CMK (cell line): ENCODE measurements around the gene RPS15A.
"Not testable (repeated sequence)": the region's sequence is repeated elsewhere in the genome, so short reads cannot be mapped to it uniquely, and the experiment has no call there.

Experiments
- DNase-seq: peaks from one replicate; pipeline ENCODE4 v3.0.0-alpha.2; 2010; ENCODE audit warnings: low read depth

Gene RPS15A

DNA sequence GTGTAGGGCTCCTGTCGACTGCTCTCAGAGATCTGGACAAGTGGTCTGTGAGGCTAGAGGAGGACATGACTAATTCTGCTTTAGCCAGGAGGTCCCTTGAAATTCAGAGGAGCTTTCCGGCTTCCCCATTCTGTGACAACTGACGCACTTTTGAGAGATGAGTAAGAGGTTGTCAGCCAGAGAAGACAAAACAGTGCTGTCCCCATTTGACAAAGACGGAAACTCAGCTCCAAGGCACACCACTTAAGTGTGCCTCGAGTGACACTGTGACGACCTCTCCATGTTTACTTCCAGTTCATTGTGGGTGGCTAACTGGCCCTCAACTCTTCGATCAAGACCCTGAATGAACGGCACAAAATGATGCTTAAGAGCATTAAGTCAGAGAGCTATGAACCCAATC is 47.3 kb downstream of the RPS15A start:
- DNase-seq: not testable (repeated sequence)

DNA sequence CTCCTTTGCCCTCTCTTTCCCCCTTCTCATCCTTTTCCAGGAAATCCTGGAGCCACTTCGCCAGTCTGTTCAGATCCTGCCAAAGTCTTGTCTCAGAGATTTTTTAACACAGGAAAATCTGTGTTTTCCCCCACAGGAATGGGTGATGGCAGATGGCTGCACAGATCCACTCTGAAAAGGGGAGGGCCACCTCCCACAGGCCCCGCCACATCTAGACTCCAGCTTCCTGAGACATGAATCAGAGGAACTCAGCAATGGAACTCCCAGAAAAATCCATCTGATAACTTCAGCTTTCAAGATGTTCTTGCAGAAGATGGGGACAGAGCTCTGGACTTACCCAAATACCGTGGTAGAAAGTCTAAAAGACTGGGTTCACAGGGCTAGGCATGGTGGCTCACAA is 50.1 kb downstream of the RPS15A start:
- DNase-seq: not testable (repeated sequence)

DNA sequence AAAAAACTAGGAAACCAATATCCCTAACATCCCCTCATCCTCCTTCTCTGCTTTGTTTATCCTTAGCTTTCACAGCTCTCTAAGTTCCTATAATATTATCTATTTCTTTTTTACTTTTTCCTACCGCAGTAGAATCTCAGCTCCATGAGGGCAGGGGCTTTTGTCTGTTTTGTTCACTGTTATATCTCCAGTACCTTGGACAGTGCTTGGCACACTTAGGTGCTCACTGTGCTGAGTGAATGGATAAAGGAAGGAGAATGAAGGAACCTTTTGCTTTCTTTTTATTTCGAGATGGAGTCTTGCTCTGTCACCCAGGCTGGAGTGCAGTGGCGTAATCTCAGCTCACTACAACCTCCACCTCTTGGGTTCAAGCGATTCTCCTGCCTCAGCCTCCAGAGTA is 51.4 kb downstream of the RPS15A start:
- DNase-seq: not testable (repeated sequence)

DNA sequence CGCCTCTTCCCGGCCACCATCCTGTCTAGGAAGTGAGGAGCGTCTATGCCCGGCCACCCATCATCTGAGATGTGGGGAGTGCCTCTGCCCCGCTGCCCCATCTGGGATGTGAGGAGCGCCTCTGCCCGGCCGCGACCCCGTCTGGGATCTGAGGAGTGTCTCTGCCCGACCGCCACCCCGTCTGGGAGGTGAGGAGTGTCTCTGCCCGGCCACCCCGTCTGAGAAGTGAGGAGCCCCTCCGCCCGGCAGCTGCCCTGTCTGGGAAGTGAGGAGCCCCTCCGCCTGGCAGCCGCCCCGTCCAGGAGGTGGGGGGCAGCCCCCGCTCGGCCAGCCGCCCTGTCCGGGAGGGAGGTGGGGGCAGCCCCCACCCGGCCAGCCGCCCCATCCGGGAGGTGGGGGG is 55.9 kb downstream of the RPS15A start:
- DNase-seq: not testable (repeated sequence)
